NB4 (cell line): ENCODE data around the gene TBC1D22A.

Experiments
- DNase-seq: peaks from one replicate; pipeline ENCODE4 v3.0.0; 2010; ENCODE audit warnings: low read depth
- H3K4me3 ChIP-seq: one replicate; pipeline ENCODE4 v1.5.1; 2011; ENCODE audit warnings: mild to moderate bottlenecking, low read depth, low read length, moderate library complexity
- CTCF ChIP-seq: IDR thresholded peaks from one replicate; pipeline ENCODE4 v1.5.1; 2012; ENCODE audit warnings: low read depth, low read length
- MAX ChIP-seq: IDR thresholded peaks from 2 replicates; pipeline ENCODE4 v1.6.1; 2011; ENCODE audit warnings: low read depth, low read length
- MYC ChIP-seq: IDR thresholded peaks from 2 replicates; pipeline ENCODE4 v1.6.1; 2011; ENCODE audit warnings: low read depth, low read length
- POLR2A ChIP-seq: IDR thresholded peaks from 2 replicates; pipeline ENCODE4 v1.6.1; 2011; ENCODE audit warnings: mild to moderate bottlenecking; ENCODE audit not compliant: insufficient read length; ENCODE audit errors: extremely low read depth

Gene TBC1D22A

GRCh38 chr22:47035425-47035881 is 273.0 kb downstream of the TBC1D22A start:
- no peak for TF ChIP-seq POLR2A
- no peak for TF ChIP-seq CTCF
- TF ChIP-seq MAX: no peak
- TF ChIP-seq MYC: no peak
- H3K4me3 ChIP-seq: no peak overlapping the region
- no peak for DNase-seq

GRCh38 chr22:47036352-47036751 is 273.9 kb downstream of the TBC1D22A start:
- DNase-seq: no peak
- no peak overlapping the region for H3K4me3 ChIP-seq
- TF ChIP-seq POLR2A (no peak), CTCF (no peak)

- DNase-seq: no peak
- H3K4me3 ChIP-seq: no peak overlapping the region
- TF ChIP-seq POLR2A: no peak
- TF ChIP-seq MAX: no peak
- TF ChIP-seq CTCF: no peak
- TF ChIP-seq MYC: no peak
Measured at GRCh38 chr22:47036936-47037485, 274.6 kb downstream of the TBC1D22A start.

- DNase-seq: no peak
- TF ChIP-seq MAX: no peak
- TF ChIP-seq CTCF: no peak
- TF ChIP-seq POLR2A: no peak
- TF ChIP-seq MYC: no peak
- no peak overlapping the region for H3K4me3 ChIP-seq
Measured at GRCh38 chr22:47038206-47038835, 275.9 kb downstream of the TBC1D22A start.

GRCh38 chr22:47039356-47039755 is 276.9 kb downstream of the TBC1D22A start:
- no peak for TF ChIP-seq POLR2A
- no peak overlapping the region for H3K4me3 ChIP-seq
- DNase-seq: no peak

GRCh38 chr22:47040486-47041270 is 278.2 kb downstream of the TBC1D22A start:
- no peak for TF ChIP-seq MYC
- no peak for DNase-seq
- no peak overlapping the region for H3K4me3 ChIP-seq
